T-cell (primary cell): Measurements from ENCODE around the gene MAPKAP1. TPM values are rescaled to one million over a fixed set of nuclear protein-coding genes. Genes with fewer than 3 reads are reported as not detected.

Experiments
- ATAC-seq, 4 experiments: fragments of 200-7000 bp in 3 of 4; fragments of 150-1000 bp in 1 of 4; cut with Tn5 transposase; replicated peaks in 1 of 4; 1 replicate in 3 of 4; 2 replicates in 1 of 4; pipeline ENCODE4 v1.10.0; 2021; ENCODE audit warnings: moderate library complexity in 3 of 4, mild to moderate bottlenecking in 2 of 4, moderate number of reproducible peaks in 1 of 4
- CTCF ChIA-PET, 2 donors: fragments of 300-600 bp; sonication (Branson Sonifier 250); formaldehyde crosslinking; loops; one replicate each; lab custom pipeline; 2022; ENCODE audit warnings: antibody characterized with exemption in 2 of 2; lab: Charles Lee
- POLR2A ChIA-PET, 2 donors: fragments of 300-600 bp; sonication (Branson Sonifier 250); formaldehyde crosslinking; loops; one replicate each; lab custom pipeline; 2022; ENCODE audit warnings: antibody characterized with exemption in 2 of 2; lab: Charles Lee
- DNase-seq, 35 experiments: peaks; one replicate each; pipeline versions ENCODE4 v3.0.0 to v3.0.0-alpha.2; 2013 to 2023
- H3K27ac ChIP-seq: one replicate; pipeline ENCODE4 v1.5.1; 2013; ENCODE audit warnings: low read length
- H3K27me3 ChIP-seq, 2 experiments: replicated peaks in 1 of 2; 1 replicate in 1 of 2; 2 replicates in 1 of 2; pipeline versions ENCODE4 v1.6.1 to v1.7.0; 2013; ENCODE audit warnings: low read length in 1 of 2, mixed read lengths in 1 of 2; ENCODE audit not compliant: control insufficient read depth in 2 of 2, insufficient read depth in 2 of 2; ENCODE audit errors: extremely low read depth in 1 of 2
- H3K36me3 ChIP-seq, 2 donors: 1 replicate in 1 of 2; 2 replicates in 1 of 2; pipeline versions ENCODE4 v1.6.1 to v1.7.0; 2013; ENCODE audit warnings: low read length in 1 of 2; ENCODE audit not compliant: control insufficient read depth in 2 of 2, insufficient read depth in 1 of 2; ENCODE audit errors: extremely low read depth in 1 of 2
- H3K4me1 ChIP-seq, 2 experiments: 1 replicate in 1 of 2; 2 replicates in 1 of 2; pipeline versions ENCODE4 v1.6.1 to v1.7.0; 2013; ENCODE audit warnings: low read length in 2 of 2, mixed read lengths in 1 of 2; ENCODE audit not compliant: insufficient read depth in 2 of 2, control insufficient read depth in 1 of 2; ENCODE audit errors: extremely low read depth in 1 of 2
- H3K4me3 ChIP-seq, 2 donors: 1 replicate in 1 of 2; 2 replicates in 1 of 2; pipeline versions ENCODE4 v1.5.1 to v1.7.0; 2013; ENCODE audit warnings: mild to moderate bottlenecking in 2 of 2, low read length in 1 of 2, moderate library complexity in 1 of 2; ENCODE audit not compliant: control insufficient read depth in 1 of 2; ENCODE audit errors: extremely low read depth in 1 of 2
- H3K9me3 ChIP-seq: 2 replicates; pipeline ENCODE4 v1.7.0; 2013
- H3K27ac Mint-ChIP-seq, 2 donors: one replicate each; pipeline ENCODE4 v1.8.0; 2020 to 2021; ENCODE audit warnings: mild to moderate bottlenecking in 2 of 2, mixed read lengths in 2 of 2
- H3K27me3 Mint-ChIP-seq, 2 donors: one replicate each; pipeline ENCODE4 v1.8.0; 2021 to 2022; ENCODE audit warnings: mixed read lengths in 2 of 2
- H3K36me3 Mint-ChIP-seq: one replicate; pipeline ENCODE4 v1.8.0; 2021; ENCODE audit warnings: mixed read lengths
- H3K4me1 Mint-ChIP-seq, 3 donors: one replicate each; pipeline ENCODE4 v1.8.0; 2020 to 2022; ENCODE audit warnings: mixed read lengths in 3 of 3, mild to moderate bottlenecking in 1 of 3
- H3K4me3 Mint-ChIP-seq, 3 donors: one replicate each; pipeline ENCODE4 v1.8.0; 2020 to 2022; ENCODE audit warnings: mild to moderate bottlenecking in 3 of 3, mixed read lengths in 3 of 3, moderate library complexity in 3 of 3
- H3K9me3 Mint-ChIP-seq, 3 donors: one replicate each; pipeline ENCODE4 v1.8.0; 2020 to 2022; ENCODE audit warnings: mixed read lengths in 3 of 3
- WGBS: methylation state at CpG from one replicate; pipeline ENCODE4 v1.1.5; 2013; ENCODE audit warnings: missing lambda C conversion rate; ENCODE audit not compliant: insufficient coverage; 5-methylcytosine and 5-hydroxymethylcytosine counted together
- total RNA-seq, 35 experiments: library from RNA in 6 of 35; stranded (reverse) in 6 of 35; fragments of 120-200 nt in 1 of 35; gene quantifications; one replicate each; pipeline versions ENCODE4 v1.2.1 to v1.2.4 and lab custom pipeline; 2013 to 2026

The MAPKAP1 gene
- total RNA-seq, 5 donors from 2014 or later (not counting 1 experiment from before 2014, with no cell fraction given): 50.2 to 60.3 (median 55.6) TPM

- no peaks in the 10 kb centered on the region for H3K4me1 Mint-ChIP-seq
Observed at GRCh38 chr9:125472562-125472925, 234.5 kb downstream of the MAPKAP1 start.

GRCh38 chr9:125470767-125471580 is 236.0 kb downstream of the MAPKAP1 start:
- ATAC-seq: no peak
- Mint-ChIP-seq H3K27me3 (no peaks in the 10 kb centered on the region), H3K9me3 (no peaks in the 10 kb centered on the region), H3K4me1 (no peaks in the 10 kb centered on the region), H3K27ac (no peak overlapping the region), H3K4me3 (no peak overlapping the region), H3K36me3 (peaks cover 24% of the 10 kb centered on the region)
- H3K36me3 ChIP-seq: peaks cover 4 to 15% of the 10 kb centered on the region in 2 donors
- H3K27me3 ChIP-seq: no peaks in the 10 kb centered on the region
- ChIA-PET CTCF (no interaction called here), POLR2A (no interaction called here)
- H3K9me3 ChIP-seq: no peaks in the 10 kb centered on the region
- H3K27ac ChIP-seq: no peak overlapping the region
- WGBS: 99% methylated on average over 10 of the region's 14 CpGs
- H3K4me3 ChIP-seq: no peak overlapping the region
- no peak for DNase-seq
- H3K4me1 ChIP-seq: no peaks in the 10 kb centered on the region

More at GRCh38 chr9:125472562-125472925, 234.5 kb downstream of the MAPKAP1 start:
- DNase-seq: no peak
- CTCF ChIA-PET: no interaction called here
- Mint-ChIP-seq H3K36me3 (peaks cover 34% of the 10 kb centered on the region), H3K9me3 (no peaks in the 10 kb centered on the region), H3K27me3 (no peaks in the 10 kb centered on the region), H3K4me3 (no peak overlapping the region), H3K27ac (no peak overlapping the region)
- Histone ChIP-seq H3K27me3 (no peaks in the 10 kb centered on the region), H3K4me3 (no peak overlapping the region), H3K27ac (no peak overlapping the region), H3K9me3 (no peaks in the 10 kb centered on the region), H3K36me3 (peaks cover 0 to 17% of the 10 kb centered on the region in 2 donors), H3K4me1 (no peaks in the 10 kb centered on the region)
- no peak for ATAC-seq
- WGBS: no CpG with 5 or more reads among the region's 4 CpGs
- POLR2A ChIA-PET: no interaction called here

- no peaks in the 10 kb centered on the region for H3K4me1 ChIP-seq
- no peak overlapping the region for H3K4me3 Mint-ChIP-seq
- H3K36me3 ChIP-seq: peaks cover 4 to 18% of the 10 kb centered on the region in 2 donors
- no peaks in the 10 kb centered on the region for H3K9me3 ChIP-seq
- H3K27me3 Mint-ChIP-seq: no peaks in the 10 kb centered on the region
- H3K27ac ChIP-seq: no peak overlapping the region
- H3K36me3 Mint-ChIP-seq: peaks cover 17% of the 10 kb centered on the region
- ChIA-PET POLR2A (no interaction called here), CTCF (interaction anchor here in 1 of 2 donors (0.5 kb wide), 1 partner anchor 396 kb away, joined by 3 read pairs; no protein-coding TSS in a partner anchor)
- no peaks in the 10 kb centered on the region for H3K9me3 Mint-ChIP-seq
- H3K4me3 ChIP-seq: no peak overlapping the region
- H3K4me1 Mint-ChIP-seq: no peaks in the 10 kb centered on the region
- ATAC-seq (no peak), DNase-seq (no peak)
- H3K27me3 ChIP-seq: no peaks in the 10 kb centered on the region
- 100% methylated on average over 2 of the region's 3 CpGs for WGBS
- no peak overlapping the region for H3K27ac Mint-ChIP-seq
Observed at GRCh38 chr9:125470189-125470588, 236.8 kb downstream of the MAPKAP1 start.

- Histone ChIP-seq H3K4me1 (no peaks in the 10 kb centered on the region), H3K27me3 (no peaks in the 10 kb centered on the region), H3K9me3 (no peaks in the 10 kb centered on the region), H3K27ac (no peak overlapping the region), H3K36me3 (peaks cover 4 to 20% of the 10 kb centered on the region in 2 donors), H3K4me3 (no peak overlapping the region)
- Mint-ChIP-seq H3K27me3 (no peaks in the 10 kb centered on the region), H3K4me1 (no peaks in the 10 kb centered on the region), H3K27ac (no peak overlapping the region), H3K9me3 (no peaks in the 10 kb centered on the region), H3K36me3 (peaks cover 17% of the 10 kb centered on the region), H3K4me3 (no peak overlapping the region)
- ChIA-PET CTCF (no interaction called here), POLR2A (no interaction called here)
- DNase-seq (no peak), ATAC-seq (no peak)
- WGBS: 100% methylated on average over 2 of the region's 8 CpGs
Observed at GRCh38 chr9:125468646-125469045, 238.4 kb downstream of the MAPKAP1 start.

- CTCF ChIA-PET: interaction anchor here in 1 of 2 donors (0.7 kb wide), 1 partner anchor 102 kb away, joined by 7 read pairs; no protein-coding TSS in a partner anchor
- POLR2A ChIA-PET: no interaction called here
- ATAC-seq: no peak
- Histone ChIP-seq H3K4me3 (no peak overlapping the region), H3K27me3 (no peaks in the 10 kb centered on the region), H3K27ac (no peak overlapping the region), H3K4me1 (no peaks in the 10 kb centered on the region), H3K36me3 (peaks cover 4 to 19% of the 10 kb centered on the region in 2 donors), H3K9me3 (no peaks in the 10 kb centered on the region)
- DNase-seq: no peak
- WGBS: no CpG with 5 or more reads among the region's 7 CpGs
- no peak overlapping the region for H3K4me3 Mint-ChIP-seq
- peaks cover 26% of the 10 kb centered on the region for H3K36me3 Mint-ChIP-seq
- H3K27ac Mint-ChIP-seq: no peak overlapping the region
- no peaks in the 10 kb centered on the region for H3K4me1 Mint-ChIP-seq
- no peaks in the 10 kb centered on the region for H3K9me3 Mint-ChIP-seq
- H3K27me3 Mint-ChIP-seq: no peaks in the 10 kb centered on the region
Observed at GRCh38 chr9:125467116-125467740, 239.8 kb downstream of the MAPKAP1 start.

GRCh38 chr9:125466411-125466810 is 240.6 kb downstream of the MAPKAP1 start:
- ChIA-PET POLR2A (no interaction called here), CTCF (no interaction called here)
- Mint-ChIP-seq H3K27me3 (no peaks in the 10 kb centered on the region), H3K9me3 (no peaks in the 10 kb centered on the region), H3K4me1 (no peaks in the 10 kb centered on the region), H3K4me3 (no peak overlapping the region), H3K36me3 (peaks cover 31% of the 10 kb centered on the region), H3K27ac (no peak overlapping the region)
- H3K27ac ChIP-seq: no peak overlapping the region
- H3K4me3 ChIP-seq: no peak overlapping the region
- ATAC-seq: no peak
- no peaks in the 10 kb centered on the region for H3K4me1 ChIP-seq
- 93% methylated on average over 3 of the region's 5 CpGs for WGBS
- no peak for DNase-seq
- no peaks in the 10 kb centered on the region for H3K27me3 ChIP-seq
- peaks cover 6 to 18% of the 10 kb centered on the region in 2 donors for H3K36me3 ChIP-seq
- no peaks in the 10 kb centered on the region for H3K9me3 ChIP-seq
